Lower leg skin (tissue), 3 donors: Measurements from ENCODE around the gene SLC1A7.

Experiments used
- CTCF ChIP-seq, 3 donors: fragments of 450-650 bp; IDR thresholded peaks; one replicate each; pipeline ENCODE4 v1.5.1; 2016; ENCODE audit warnings: antibody characterized with exemption in 3 of 3, mild to moderate bottlenecking in 3 of 3, moderate library complexity in 2 of 3
- POLR2A ChIP-seq, 2 donors: fragments of 450-650 bp; IDR thresholded peaks; one replicate each; pipeline ENCODE4 v1.6.1; 2016 to 2017; ENCODE audit warnings: antibody characterized with exemption in 2 of 2, mild to moderate bottlenecking in 1 of 2, moderate library complexity in 1 of 2

- TF ChIP-seq CTCF (IDR thresholded peaks at IDR 0.05) (no peak), POLR2A (IDR thresholded peaks at IDR 0.05) (no peak)
These were observed 2.0 kb downstream of the SLC1A7 start for GRCh38 chr1:53140451-53140850.
